Thoracic aorta (tissue), 2 donors: ENCODE results near the gene UBC. TPM values are rescaled to one million over a fixed set of nuclear protein-coding genes. Genes with fewer than 3 reads are reported as not detected.

Source experiments
- ATAC-seq: fragments of 150-250 bp; one replicate; pipeline ENCODE4 v1.8.0; 2017; ENCODE audit warnings: low read depth; ENCODE audit not compliant: insufficient number of reproducible peaks, low FRiP score
- DNase-seq: peaks from one replicate; pipeline ENCODE4 v3.0.0-alpha.2; 2020; ENCODE audit warnings: low spot score
- H3K27ac ChIP-seq, 2 donors: fragments of 200-600 bp; sonication (generic); 1 replicate in 1 of 2; 2 replicates in 1 of 2; pipeline ENCODE4 v1.5.1; 2016; ENCODE audit warnings: mild to moderate bottlenecking in 2 of 2, moderate library complexity in 2 of 2
- H3K27me3 ChIP-seq: fragments of 200-600 bp; sonication (generic); replicated peaks from 2 replicates; pipeline ENCODE4 v1.6.0; 2016; ENCODE audit warnings: mild to moderate bottlenecking; ENCODE audit not compliant: insufficient read depth
- H3K36me3 ChIP-seq: fragments of 200-600 bp; sonication (generic); one replicate; pipeline ENCODE4 v1.5.1; 2016
- H3K4me1 ChIP-seq, 2 donors: fragments of 200-600 bp; sonication (generic); 1 replicate in 1 of 2; 2 replicates in 1 of 2; pipeline versions ENCODE4 v1.5.1 to v1.6.0; 2016; ENCODE audit warnings: low read depth in 2 of 2, mild to moderate bottlenecking in 1 of 2; ENCODE audit not compliant: control insufficient read depth in 1 of 2
- H3K4me3 ChIP-seq: fragments of 200-600 bp; sonication (generic); 2 replicates; pipeline ENCODE4 v1.5.1; 2016; ENCODE audit warnings: mild to moderate bottlenecking
- H3K9me3 ChIP-seq: fragments of 200-600 bp; sonication (generic); 2 replicates; pipeline ENCODE4 v1.5.1; 2016
- total RNA-seq, 2 donors: library from RNA; depleted of rRNA; stranded (reverse); fragments of >200 nt; gene quantifications; one replicate each; pipeline versions ENCODE4 v1.1.0 to v1.2.3, GENCODE V29; 2016
- TF ChIP-seq, protein P1 (sequence below): fragments of 200-600 bp; sonication (generic); IDR thresholded peaks from one replicate; pipeline ENCODE4 v1.5.1; 2019; ENCODE audit warnings: antibody characterized with exemption

UBC gene
- total RNA-seq, 2 donors from 2014 or later: 1,069 to 1,422 TPM

DNA sequence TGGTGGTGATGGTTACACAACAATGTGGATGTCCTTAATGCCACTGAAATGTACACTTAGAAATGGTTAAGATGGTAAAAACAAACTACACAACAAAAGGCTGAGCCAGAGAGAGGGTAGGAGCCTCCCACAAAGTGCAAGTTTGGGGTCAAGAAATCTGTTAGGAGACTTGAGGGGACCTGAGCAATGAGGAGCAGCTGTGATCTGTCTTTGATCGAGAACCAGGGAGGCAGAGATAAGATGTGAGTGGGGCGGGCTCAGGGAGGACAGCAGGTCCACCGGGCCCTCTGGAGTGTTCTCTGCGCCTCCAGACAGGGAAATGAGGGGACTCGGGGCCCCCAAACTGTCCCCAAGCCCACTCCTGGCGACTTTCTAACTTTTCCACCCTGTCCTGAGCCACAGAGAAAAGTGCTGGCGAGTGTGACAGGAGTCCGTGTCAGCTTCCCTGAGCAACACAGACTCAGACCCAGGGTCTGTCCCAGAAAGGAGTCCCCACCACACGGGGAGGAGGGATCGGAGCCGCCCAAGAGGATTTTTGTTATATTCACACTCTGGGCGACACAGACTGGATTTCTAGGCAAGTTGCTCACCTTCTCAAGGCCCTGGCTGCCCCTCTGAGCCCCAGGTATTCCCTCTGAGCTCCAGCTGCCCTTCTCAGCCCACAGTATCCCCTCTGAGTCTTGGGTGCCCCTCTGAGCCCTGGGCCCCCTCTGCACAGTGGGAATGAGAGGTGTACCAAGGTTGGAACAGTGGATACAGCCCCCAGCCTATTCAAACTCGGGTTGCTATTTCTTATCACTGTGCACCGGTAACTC, 39.3 kb downstream of the UBC start:
- no peak overlapping the region for H3K27ac ChIP-seq
- H3K36me3 ChIP-seq: no peaks in the 10 kb centered on the region
- ATAC-seq: no peak
- DNase-seq: no peak
- TF ChIP-seq, protein P1, sequence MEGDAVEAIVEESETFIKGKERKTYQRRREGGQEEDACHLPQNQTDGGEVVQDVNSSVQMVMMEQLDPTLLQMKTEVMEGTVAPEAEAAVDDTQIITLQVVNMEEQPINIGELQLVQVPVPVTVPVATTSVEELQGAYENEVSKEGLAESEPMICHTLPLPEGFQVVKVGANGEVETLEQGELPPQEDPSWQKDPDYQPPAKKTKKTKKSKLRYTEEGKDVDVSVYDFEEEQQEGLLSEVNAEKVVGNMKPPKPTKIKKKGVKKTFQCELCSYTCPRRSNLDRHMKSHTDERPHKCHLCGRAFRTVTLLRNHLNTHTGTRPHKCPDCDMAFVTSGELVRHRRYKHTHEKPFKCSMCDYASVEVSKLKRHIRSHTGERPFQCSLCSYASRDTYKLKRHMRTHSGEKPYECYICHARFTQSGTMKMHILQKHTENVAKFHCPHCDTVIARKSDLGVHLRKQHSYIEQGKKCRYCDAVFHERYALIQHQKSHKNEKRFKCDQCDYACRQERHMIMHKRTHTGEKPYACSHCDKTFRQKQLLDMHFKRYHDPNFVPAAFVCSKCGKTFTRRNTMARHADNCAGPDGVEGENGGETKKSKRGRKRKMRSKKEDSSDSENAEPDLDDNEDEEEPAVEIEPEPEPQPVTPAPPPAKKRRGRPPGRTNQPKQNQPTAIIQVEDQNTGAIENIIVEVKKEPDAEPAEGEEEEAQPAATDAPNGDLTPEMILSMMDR: no peak
- no peak overlapping the region for H3K4me3 ChIP-seq
- no peaks in the 10 kb centered on the region for H3K27me3 ChIP-seq
- no peaks in the 10 kb centered on the region for H3K9me3 ChIP-seq
- H3K4me1 ChIP-seq: no peaks in the 10 kb centered on the region

DNA sequence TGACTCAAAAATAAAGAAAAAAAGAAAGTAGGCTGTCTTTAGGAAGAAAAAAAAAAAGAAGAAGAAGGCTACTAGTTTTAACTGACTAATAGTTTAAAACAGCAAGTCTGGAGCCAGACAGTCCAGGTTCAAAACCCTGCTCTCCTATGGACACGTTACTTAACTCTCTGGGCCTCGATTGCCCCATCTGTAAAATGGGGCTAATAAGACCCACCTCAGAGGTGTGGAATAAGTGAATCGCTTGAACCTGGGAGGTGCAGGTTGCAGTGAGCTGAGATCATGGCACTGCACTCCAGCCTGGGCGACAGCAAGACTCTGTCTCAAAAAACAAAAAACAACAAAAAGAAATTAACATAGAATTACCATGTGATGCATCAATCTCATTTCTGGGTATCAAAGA, 40.3 kb downstream of the UBC start:
- Histone ChIP-seq H3K27ac (no peak overlapping the region), H3K9me3 (no peaks in the 10 kb centered on the region), H3K4me3 (no peak overlapping the region), H3K27me3 (no peaks in the 10 kb centered on the region), H3K4me1 (no peaks in the 10 kb centered on the region), H3K36me3 (no peaks in the 10 kb centered on the region)
- no peak for DNase-seq
- TF ChIP-seq, protein P1: no peak
- ATAC-seq: no peak

DNA sequence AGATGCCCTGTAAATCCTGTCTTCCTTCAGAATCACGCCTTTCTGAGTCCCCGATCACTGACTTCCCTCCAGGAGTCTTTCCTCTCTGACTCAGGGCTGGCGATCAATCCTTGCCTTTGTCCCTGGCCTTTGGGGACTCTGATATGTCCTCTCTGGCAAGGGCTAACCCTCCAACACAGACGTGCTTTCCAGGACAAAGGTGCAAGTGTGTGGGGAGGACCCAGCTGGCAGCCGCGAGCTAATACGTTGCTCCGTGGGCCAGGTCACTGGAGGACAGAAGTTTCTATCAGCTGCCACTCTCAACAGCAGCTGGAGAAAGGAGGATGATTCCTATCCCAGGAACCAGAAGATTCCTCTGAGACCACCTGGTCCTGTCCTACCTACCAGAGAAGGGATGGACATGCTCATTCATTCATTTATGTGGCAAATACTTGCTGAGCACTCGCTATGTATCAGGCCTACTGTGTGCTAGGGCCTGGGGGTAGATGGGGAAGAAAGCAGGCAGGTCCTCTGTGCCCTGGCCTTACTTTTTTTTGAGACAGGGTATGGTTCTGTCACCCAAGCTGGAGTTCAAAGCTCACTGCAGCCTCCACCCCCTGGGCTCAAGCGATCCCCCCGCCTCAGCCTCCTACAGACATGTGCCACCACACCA, 42.3 kb downstream of the UBC start:
- H3K36me3 ChIP-seq: no peaks in the 10 kb centered on the region
- H3K4me1 ChIP-seq: no peaks in the 10 kb centered on the region
- no peaks in the 10 kb centered on the region for H3K27me3 ChIP-seq
- no peaks in the 10 kb centered on the region for H3K9me3 ChIP-seq
- DNase-seq (no peak), ATAC-seq (no peak)
- no peak overlapping the region for H3K27ac ChIP-seq
- TF ChIP-seq, protein P1: no peak
- no peak overlapping the region for H3K4me3 ChIP-seq

DNA sequence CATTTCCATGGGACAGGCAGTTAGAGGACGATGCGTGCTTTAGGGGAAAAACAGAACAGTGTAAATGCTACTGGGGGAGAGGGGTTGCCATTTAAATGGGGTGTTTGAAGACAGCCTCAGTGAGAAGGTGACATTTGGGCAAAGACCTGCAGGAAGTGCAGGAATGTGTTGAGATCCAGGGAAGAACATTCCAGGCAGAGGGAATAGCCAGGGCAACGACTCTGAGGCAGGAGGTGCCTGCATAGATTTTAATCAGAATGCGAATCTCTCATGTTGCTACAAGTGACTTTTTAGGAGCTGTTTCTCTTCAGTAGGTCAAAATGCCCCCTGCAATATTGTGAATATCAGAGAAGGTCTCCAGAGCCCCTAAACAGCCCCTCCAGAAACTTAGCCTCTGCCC, 43.2 kb downstream of the UBC start:
- TF ChIP-seq, protein P1: no peak
- no peak for DNase-seq
- ATAC-seq: no peak

DNA sequence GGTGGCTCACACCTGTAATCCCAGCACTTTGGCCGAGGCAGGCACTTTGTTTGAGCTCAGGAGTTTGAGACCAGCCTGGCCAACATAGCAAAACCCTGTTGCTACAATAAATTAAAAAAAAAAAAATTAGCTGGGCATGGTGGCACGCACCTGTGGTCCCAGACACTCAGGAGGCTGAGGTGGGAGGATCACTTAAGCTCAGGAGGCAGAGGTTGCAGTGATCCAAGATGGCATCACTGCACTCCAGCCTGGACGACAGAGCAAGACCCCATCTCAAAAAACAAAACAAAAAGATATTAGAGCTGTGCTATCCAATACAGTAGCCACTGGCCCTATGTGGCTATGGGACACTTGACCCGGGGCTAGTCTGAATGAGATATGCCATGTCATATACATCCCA, 43.9 kb downstream of the UBC start:
- TF ChIP-seq, protein P1: no peak
- H3K27me3 ChIP-seq: no peaks in the 10 kb centered on the region
- DNase-seq: no peak

More for the DNA sequence above, 43.2 kb downstream of the UBC start:
- H3K36me3 ChIP-seq: no peaks in the 10 kb centered on the region
- H3K27me3 ChIP-seq: no peaks in the 10 kb centered on the region
- H3K4me3 ChIP-seq: no peak overlapping the region
- H3K4me1 ChIP-seq: no peaks in the 10 kb centered on the region
- no peaks in the 10 kb centered on the region for H3K9me3 ChIP-seq
- H3K27ac ChIP-seq: no peak overlapping the region

More for the DNA sequence above, 43.9 kb downstream of the UBC start:
- no peaks in the 10 kb centered on the region for H3K9me3 ChIP-seq
- H3K4me3 ChIP-seq: no peak overlapping the region
- H3K27ac ChIP-seq: no peak overlapping the region
- no peak for ATAC-seq
- no peaks in the 10 kb centered on the region for H3K4me1 ChIP-seq
- no peaks in the 10 kb centered on the region for H3K36me3 ChIP-seq
